ENCODE results near the gene SLC25A1.
"Not testable (repeated sequence)": the region's sequence is repeated elsewhere in the genome, so short reads cannot be mapped to it uniquely, and the experiment has no call there.

The SLC25A1 gene

DNA sequence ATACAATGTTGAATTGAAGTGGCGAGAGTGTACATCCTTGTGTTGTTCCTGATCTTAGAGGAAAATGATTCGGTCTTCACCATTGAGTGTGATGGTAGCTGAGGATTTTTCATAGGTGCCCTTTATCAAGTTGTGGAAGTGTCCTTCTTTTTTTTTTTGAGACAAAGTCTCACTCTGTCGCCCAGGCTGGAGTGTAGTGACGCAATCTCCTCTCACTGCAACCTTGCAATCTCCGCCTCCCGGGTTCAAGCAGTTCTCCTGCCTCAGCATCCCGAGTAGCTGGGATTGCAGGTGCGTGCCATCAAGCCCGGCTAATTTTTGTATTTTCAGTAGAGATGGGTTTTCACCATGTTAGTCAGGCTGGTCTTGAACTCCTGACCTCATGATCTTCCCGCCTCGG lies 19.9 kb downstream of the SLC25A1 start:
- DNase-seq, result not testable (repeated sequence)

DNA sequence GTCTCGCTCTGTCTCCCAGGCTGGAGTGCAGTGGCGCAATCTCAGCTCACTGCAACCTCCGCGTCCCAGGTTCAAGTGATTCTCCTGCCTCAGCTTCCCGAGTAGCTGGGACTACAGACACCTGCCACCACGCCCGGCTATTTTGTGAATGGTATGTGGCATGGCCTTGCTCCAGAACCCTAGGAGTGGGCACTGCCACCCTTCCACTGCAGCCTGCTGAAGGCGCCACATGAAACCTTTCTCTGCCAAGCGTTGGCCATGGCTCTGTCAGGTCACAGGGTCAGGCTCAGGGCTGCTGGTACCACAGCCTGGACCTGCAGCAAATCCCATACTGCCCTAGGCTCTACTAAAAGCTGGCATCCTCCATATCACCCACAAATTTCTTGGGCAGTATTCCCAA lies 22.4 kb downstream of the SLC25A1 start:
- not testable (repeated sequence) for DNase-seq

DNA sequence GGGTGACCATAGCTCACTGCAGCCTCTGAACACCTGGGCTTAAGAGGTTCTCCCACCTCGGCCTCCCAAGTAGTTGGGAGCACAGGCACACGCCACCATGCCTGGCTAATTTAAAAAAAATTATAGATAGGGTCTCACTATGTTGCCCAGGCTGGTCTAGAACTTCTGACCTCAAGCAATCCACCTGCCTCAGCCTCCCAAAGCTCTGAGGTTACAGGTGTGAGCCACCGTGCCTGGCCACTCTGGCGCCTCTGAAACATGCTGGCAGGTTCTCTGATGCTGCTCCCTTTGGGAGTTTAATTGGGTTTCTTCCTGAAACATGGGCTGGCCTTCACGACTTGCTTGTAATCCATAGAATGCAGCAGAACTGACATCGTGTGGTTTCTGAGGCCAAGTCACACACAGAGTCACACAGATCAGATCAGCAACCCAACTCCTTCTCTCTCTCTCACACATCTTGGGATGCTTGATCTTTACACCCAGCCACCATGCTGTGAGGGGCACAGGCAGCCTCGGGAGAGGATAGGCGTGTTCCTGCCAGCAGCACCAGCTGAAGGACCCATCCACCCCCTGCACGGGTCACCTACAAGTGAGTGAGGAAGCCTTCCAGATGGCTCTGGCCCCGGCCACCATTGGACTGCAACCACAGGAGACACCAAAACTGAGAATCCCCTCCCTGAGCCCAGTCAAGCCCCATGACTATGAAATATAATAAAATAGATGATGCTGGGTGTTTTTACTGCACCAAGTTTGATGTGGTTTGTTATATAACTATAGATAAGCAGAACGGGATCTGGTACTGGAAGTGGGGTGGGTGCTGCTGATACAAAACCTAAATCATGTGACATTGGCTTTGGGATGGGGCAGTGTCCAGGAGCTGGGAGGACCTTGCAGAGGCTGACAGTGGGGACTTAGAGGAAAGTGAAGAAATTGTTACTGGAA lies 25.3 kb downstream of the SLC25A1 start:
- DNase-seq, result peak; percentile 49

DNA sequence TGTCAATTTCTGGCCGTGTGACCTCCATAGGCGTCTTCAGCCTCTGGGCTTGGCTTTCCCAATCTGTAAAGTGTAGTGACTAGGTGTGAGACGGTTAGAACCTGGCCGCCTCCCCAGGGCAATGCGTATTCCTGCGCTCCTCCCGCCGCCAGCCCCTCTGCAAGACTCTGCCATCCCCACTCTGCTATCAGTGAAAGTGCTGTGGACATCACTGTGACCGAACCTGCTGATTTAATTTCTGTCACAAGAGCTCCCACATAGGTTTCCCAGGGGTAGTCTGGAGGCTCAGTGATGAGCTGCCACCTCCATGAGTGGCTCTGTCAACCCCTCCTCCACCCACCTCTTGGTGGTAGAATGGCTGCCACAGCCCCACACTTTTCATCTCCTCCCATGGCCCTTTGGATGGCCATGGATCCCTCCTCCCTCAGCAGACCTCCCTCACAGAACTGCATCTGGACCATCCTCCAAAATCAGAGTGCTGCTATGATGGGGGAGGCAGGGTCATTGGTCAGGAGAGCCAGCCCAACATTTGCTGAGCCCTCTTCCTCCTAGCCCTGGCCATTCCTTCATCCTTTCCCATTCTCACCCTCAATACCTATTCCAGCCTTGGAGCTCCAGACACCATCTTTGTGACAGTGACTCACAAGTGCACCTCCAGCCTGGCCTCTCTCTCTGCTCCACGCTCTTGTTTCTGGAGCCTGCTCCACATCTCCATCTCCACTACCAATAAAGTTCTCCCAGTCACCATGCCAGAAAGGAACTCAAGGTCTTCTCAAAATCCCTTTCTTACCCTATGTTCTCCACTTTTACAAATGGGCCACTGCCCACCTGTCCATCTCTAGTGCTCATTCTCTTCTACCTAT lies 27.0 kb downstream of the SLC25A1 start:
- DNase-seq, result no peak

- DNase-seq, result no peak
These were observed 27.8 kb downstream of the SLC25A1 start for GRCh38 chr22:19150482-19151328.

DNA sequence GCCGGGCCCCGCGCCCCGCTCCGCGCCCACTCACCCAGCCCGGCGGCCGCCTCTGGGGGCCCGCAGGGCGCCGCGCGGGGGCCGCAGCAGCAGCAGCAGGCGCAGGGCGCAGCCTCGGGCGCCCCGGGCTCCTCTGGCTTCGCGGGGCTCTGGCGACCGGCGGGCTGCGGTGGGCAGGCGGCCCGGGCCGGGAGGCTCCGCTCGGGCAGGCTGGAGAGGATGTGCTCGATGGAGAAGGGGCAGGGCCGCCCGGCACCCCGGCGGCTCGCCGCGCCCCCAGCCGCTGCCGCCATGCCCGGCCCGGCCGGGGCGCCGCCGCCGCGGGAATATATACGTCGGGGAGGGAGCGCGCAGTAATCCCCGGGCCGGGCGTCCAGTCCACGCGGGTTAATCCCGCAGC lies 28.5 kb downstream of the SLC25A1 start, which contains the start of gene GSC2:
Gene GSC2 (minus strand): TSS at position 302 of the 400 bp plus-strand sequence. CDS start 9 bp downstream, at position 293.
- no peak for DNase-seq

DNA sequence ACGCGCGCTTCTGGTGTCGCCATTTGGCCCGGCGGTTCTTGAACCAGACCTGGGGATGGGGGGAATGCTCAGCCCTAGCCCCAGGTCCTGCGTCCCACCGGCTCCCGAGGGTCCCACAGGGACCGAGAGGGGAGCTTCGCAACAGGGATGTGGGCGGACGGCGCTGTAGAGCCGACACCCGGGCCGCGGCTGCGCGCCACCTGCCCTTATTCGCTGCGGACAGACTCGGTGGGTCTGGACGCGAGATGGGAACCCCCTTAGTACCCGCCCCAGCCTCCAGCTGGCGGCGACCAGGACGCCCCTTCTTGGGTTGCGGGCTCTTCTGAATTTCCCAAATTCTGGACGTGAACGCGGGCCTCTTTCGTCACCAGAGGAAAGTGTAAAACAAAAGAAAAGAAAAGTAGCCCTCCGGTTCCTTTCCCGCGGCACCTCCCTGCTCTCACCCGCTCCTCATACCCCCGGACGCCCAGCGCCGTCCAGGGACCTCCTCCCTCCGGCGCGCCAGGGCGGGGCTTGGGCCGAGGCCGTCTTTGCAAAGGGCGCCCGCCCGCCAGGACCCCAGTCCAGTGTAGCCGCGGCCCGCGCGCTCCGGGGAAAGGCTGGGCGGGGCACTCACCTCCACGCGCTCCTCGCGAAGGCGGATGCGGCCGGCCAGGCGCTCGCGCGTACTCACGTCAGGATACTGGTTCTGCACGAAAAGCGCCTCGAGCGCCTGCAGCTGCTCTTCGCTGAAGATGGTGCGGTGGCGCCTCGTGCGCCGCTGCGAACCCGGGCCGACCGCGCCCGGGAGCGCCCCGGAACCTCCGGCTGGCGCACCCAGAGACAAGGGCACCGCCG lies 29.3 kb downstream of the SLC25A1 start:
- no peak for DNase-seq

- no peak for DNase-seq
These were observed 30.0 kb downstream of the SLC25A1 start for GRCh38 chr22:19148417-19149046.

GRCh38 chr22:19147195-19147780 lies 31.2 kb downstream of the SLC25A1 start:
- no peak for DNase-seq

GRCh38 chr22:19146215-19146968 lies 32.1 kb downstream of the SLC25A1 start:
- DNase-seq, result no peak

DNA sequence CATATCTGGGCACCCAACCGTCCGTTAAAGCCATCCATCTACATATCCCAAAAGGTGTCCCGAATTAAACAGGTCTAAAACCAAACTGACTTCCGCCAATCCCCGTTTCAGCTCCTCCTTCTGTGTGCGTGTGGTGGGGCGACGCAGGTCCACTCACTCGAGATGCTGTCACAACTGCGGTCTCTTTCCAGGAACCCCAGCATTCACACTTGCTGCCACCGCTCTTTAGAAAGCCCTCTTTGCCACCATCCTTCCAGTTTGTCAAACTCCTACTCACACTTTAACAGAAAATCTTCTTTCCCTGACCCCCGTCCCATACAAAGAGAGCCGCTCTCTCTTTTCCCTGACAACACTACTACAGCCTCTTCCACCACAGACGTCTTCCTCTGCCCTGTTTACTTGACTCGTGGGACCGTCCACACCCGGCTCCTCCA lies 34.6 kb downstream of the SLC25A1 start:
- no peak for DNase-seq

GRCh38 chr22:19143212-19143611 lies 35.3 kb downstream of the SLC25A1 start:
- no peak for DNase-seq

DNA sequence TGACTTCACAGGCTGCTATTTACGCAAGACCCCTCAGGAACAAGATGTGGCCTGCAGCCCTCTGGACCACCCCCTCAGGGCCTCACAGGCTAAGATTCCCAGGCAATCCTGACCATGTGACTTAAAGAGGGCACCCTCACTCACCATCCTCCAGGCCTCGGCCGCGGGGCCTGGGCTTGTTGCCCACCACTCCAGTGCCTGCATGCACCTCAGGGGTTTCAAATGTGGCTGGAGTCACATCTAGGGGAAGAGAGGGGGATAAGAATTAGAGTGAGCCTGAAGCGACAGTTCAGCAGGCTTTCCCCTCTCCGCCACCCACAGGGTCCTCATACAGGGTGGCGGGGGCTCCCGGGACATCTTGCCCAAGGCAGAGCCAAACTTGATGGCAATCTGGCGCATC lies 36.1 kb downstream of the SLC25A1 start:
- DNase-seq, result no peak

DNA sequence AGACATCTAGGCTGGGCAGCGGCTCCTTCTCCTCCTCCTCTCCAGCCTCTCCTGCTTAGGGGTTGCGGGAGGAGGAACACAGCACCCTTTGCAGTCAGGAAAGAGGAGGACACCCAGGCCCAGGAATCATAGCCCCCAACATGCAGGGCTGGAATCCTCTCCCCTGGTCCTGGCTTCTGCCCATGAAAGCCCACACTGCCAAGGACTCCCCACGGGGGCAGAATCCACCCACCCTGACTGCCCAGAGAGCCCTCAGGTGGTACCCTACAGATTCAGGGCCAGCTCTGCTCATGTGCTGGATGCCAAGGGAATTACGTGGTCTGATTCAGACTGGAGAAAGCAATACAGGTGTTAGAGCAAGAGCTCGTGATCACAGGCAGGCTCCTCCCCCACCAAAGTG lies 38.6 kb downstream of the SLC25A1 start:
- DNase-seq, result no peak

- DNase-seq, result no peak
These were observed 39.6 kb downstream of the SLC25A1 start for GRCh38 chr22:19139001-19139356.

DNA sequence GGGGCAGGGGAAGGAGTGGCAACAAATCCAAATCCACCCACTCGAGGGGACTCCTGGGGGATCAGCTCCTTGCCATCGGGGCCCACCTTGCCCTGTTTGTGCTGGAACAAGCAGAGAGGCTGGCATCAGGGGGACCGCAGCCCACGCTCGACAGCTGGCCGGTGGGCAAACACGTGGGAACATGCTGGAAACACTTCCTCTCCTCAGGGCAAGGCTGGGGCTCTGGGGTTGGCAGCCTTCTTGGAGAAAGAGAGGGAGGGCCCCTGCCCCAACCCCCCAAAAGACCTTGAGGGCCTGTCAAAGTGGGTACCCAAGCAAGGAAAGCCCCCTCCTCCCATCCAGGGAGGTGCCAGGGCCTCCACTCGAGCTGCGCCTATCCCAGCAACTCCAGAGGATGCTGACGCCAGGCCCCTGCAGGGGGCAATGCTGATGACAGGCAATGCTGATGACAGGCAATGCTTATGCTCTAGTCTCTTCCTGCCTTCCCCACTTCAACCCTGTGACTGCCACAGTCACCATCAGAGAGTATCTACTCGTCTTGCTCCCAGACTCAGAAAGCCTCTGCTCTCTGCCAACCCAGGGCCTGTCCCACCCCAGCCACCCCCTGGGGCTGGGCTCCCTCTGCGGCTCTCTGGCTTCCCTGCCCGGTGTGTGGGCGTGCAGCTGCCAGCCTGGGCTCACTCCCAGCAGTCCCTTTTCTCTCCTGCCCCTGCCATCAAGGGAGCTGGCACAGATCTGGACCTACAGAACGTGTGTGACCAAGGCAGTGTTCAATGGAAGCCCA lies 40.1 kb downstream of the SLC25A1 start:
- DNase-seq, result no peak

DNA sequence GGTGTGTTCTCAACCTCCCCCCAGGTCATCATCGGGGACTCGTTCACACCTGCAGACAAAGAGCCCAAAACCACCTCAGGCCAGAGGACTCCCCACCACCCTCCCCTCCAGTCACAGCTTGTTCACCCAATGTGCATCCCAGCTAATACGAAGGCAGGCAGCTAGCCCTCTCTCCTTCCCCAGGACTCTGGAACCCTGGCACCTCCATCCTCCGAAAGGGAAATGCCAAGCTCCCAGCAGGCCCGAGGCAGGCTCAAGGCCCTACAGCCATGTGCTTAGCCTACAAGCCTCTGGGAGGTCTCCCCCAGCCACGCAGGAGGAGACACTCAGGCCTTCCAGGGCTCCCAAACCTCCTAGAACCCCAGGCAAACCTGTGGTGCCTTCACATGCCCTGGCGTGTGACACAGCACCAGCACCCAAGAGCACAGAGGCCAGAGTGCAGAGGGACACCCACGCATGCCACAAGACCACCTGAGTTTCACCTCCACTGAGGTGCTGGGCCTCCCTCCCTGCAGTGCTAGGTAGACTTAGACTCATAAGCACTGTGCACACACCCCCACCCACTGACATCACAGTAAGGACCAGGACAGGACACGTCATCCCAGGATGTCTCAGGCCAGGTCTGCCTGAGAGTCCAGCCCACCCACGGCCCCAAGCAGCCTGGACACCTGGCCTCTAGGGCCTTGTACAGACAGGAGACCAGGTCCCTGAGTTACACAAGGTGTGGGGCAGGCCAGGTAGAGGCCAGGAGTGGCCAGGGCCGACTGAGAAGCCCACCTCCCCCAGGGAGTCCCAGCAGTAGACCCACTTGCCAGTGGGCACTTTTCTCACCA lies 40.9 kb downstream of the SLC25A1 start:
- DNase-seq, result no peak

DNA sequence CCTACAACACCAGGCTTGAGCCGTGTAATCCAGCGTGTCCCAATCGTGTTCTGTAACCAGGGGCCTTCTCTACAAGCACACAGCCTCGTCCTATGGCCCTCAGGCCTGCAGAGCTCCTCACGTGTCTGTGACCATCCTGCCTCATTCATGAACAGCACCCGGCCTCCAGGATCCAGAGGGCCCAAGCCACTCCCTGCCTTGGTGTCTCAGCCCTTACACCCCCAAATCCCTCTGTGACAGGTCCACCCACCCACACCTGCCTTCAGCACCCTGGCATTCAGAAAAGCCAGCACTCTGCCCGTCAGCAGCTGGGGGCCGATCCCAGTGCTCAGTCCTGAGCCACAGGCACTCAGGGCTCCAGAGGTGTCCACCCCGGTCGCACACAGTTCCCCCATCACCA lies 41.6 kb downstream of the SLC25A1 start:
- no peak for DNase-seq

Measured in activated CD8-positive, alpha-beta memory T cell treated with anti-CD3 and anti-CD28 coated beads for 24 hours (primary cell).